HG02571 (cell line): ENCODE data around the gene EML6.
A peak's percentile ranks its signal among the peaks of the same experiment; 100 is the strongest.
"Not testable (repeated sequence)": the region's sequence is repeated elsewhere in the genome, so short reads cannot be mapped to it uniquely, and the experiment has no call there.

Source experiments
- ATAC-seq: cut with Tn5 transposase; IDR thresholded peaks from one replicate; pipeline ENCODE4 v1.9.1; 2021; ENCODE audit warnings: mild to moderate bottlenecking, moderate library complexity; ENCODE audit not compliant: unreplicated experiment

EML6 gene

GRCh38 chr2:54723131-54723995, at the start of gene EML6:
TSS of gene EML6 (plus strand) at chr2:54723662. CDS start at chr2:54725062, 1,400 bp downstream.
- peak; percentile 97 for ATAC-seq

DNA sequence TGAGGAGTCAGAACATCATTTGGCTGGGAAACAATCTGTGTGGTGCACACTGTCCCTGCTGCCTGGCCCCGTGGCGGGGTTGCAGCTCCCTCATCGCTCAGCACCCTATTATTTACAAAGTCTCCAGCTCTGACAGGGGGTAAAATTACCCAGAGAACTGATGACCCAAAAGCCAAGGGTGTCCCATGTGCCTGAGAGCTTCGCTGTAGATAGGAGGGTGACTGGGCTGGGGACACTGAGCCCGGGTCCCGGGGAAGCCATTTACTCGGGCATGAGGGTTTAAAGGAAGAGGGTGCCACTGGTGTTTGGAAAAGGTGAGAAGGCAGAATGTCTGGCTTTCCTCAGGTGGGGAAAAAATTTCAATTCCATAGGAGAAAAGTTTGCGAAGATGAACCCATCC, 48.2 kb upstream of the EML6 start:
- no peak for ATAC-seq

DNA sequence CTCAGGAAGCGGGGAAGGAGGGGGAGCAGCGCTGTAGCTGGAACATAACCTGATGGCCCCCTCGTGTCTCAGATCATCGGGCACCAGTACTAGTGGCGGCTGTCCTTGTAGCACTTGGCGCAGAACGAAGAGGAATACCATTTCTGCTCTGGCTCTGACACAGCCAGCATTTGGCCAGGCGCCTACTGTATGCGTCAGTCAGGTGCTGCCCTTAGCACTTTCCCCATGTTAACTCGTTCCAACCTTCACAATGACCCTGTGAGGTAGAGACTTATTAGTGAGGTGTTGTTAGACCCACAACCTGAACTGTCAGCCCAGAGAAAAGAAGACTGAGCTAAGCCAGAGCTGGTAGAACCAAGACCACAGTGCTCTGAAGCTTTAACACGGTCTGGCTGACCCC, 47.7 kb upstream of the EML6 start:
- no peak for ATAC-seq

DNA sequence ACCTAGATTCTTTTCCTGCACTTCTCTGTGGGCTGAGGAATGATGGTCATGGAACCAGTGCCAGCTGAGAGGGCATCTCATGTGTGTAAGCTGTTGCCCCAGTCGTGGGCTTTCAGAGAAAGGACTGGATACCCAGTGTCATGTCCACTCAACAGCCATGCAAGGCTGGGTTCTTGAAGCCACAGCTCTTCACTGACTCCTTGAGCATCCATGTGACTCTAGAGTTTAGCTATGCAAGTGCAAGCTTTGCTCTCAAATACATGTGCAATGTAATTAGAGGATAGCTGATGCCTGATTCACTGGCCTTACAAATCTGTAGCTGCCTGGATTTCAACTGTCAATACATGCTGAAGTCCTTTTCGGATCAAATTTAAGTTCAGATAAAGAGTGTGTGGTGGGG, 46.8 kb upstream of the EML6 start:
- ATAC-seq, result no peak

DNA sequence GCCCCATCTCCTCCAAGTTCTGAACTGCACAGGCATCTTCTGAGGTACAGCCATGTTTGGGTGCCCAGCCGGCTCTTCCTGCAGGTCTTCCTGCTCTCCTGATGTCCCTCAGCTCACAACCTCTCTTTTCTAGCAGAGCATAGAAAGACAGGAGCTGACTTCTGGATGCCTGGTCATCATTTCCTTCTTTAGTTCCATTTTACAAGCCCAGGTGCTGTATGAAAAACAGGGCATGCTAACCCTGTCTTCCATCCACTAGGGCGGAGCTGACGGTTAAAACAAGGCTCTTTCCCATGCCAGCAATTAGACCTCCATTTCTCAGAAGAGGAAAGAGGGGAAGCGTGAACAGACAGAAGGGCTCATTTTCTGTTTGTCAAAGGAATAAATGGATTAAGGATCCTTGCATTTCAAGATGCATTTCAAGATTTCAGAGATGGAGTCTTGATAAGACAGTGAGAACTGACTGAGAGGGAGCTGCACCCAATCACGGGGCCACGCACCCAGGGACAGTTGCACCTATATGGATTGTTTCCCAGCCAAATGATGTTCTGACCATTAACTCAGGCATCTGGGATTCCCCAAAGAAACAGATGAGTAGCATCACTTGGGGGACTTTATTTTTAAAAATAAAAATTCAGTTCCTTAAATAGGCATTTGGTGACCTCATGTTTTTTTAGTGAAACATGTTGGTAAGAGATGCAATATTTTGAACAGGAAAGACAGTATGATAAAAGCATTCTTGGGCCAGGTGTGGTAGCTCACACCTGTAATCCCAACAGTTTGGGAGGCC, 45.8 kb upstream of the EML6 start:
- no peak for ATAC-seq

- no peak for ATAC-seq
Measured at GRCh38 chr2:54678719-54679118, 44.7 kb upstream of the EML6 start.

- ATAC-seq, result peak; percentile 62
Measured at GRCh38 chr2:54680397-54681041, 42.9 kb upstream of the EML6 start.

DNA sequence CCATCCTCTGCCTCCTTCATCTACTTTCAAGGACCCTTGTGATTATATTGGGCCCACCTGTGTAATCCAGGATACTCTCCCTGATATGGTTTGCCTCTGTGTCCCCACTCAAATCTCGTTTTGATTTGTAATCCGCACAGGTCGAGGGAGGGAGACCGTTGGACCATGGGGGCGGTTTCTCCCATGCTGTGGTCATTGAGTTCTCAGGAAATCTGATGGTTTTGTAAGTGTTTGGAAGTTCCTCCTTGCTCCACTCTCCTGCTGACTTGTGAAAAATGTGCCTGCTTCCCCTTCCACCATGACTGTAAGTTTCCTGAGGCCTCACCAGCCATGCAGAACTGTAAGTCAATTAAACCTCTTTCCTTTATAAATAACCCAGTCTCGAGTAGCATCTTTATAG, 42.0 kb upstream of the EML6 start:
- no peak for ATAC-seq

DNA sequence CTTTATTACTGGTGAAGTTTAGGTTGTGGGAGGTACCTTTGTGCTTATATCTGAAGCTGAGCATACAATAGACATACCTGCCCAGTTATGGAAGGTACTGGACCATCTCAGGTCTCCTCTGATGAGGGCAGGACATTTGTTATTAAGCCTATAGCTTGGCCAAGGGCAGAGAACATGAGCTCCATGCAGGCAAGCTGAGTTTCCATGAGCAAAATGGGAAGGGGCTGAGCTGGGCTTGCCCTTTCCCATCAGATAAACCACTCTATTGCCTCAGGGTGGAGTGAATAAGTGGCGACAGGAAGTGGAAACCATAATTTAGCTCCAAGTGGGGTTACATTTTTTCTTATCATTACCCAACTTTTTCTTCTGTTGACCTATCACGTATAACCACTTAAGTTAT, 39.9 kb upstream of the EML6 start:
- no peak for ATAC-seq

DNA sequence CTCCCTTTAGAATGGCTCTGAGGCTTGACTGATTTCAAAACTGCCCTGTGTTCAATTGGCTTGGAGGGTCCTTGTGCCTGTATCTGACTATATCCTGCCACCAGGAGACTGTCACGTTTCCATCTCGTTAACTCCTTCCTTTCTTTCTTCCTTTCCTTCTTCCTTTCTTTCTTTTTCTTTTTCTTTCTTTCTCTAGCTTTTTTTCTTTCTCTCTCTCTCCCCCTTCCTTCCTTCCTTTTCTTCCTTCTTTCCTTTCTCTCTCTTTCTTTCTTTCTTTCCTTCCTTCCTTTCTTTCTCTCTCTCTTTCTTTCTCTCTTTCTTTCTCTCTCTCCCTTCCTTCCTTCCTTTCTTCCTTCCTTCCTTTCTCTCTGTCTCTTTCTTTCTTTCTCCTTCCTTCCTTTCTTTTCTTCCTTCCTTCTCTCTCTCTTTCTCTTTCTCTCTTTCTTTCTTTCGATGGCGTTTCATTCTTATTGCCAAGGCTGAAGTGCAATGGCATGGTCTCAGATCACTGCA, 38.1 kb upstream of the EML6 start:
- ATAC-seq, result no peak

DNA sequence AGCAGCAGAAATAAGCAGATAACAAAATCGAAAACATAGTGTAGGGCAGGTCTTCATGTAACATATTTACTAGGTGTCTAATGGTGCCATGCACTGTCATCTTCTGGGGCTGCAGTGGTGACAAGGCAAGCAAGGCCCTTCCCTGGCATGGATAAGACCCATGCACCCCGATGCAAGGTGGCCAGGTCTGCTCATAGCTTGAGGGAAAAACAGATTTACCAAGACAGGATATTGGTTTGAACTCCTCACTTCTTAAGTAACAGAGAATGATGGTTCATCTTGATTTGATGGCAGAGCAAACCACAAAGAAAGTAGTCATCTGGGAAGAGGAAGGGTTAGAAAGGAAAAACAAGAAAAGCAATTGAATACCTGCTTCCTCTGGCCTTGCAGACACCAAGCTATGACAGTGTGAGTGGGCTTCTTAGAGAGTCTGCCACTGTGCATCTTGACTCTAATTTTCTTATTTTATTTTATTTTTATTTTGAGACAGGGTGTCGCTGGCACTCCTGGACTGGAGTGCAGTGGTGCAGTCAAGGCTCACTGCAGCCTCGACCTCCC, 35.8 kb upstream of the EML6 start:
- ATAC-seq, result no peak

- no peak for ATAC-seq
Measured at GRCh38 chr2:54691445-54692135, 31.9 kb upstream of the EML6 start.

- no peak for ATAC-seq
Measured at GRCh38 chr2:54692556-54692955, 30.9 kb upstream of the EML6 start.

DNA sequence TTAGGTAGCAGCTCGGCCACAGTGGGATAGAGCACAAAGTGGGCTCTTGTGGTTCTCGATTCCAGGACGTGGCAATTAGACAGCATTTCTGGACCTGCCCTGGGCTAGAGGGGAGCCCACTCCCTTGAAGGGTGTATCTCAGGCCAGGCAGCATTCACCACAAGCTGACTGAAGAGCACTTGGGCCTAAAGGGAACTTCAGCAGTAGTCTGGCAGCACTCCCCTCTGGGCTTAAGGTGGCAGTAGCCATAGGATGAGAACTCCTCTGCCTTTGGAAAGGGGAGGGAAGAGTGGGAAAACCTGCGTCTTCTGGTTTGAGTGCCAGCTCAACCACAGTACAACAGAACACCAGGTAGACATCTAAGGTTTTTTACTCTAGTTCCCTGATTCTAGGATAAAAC, 28.1 kb upstream of the EML6 start:
- ATAC-seq, result no peak

GRCh38 chr2:54697934-54698333, 25.5 kb upstream of the EML6 start:
- no peak for ATAC-seq

DNA sequence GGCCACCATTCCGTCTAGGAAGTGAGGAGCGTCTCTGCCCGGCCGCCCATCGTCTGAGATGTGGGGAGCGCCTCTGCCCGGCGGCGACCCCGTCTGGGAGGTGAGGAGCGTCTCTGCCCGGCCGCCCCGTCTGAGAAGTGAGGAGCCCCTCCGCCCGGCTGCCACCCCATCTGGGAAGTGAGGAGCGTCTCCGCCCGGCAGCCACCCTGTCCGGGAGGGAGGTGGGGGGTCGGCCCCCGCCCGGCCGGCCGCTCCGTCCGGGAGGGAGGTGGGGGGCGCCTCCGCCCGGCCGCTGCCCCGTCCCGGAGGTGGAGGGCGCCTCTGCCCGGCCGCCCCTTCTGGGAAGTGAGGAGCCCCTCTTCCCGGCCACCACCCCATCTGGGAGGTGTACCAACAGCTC, 24.5 kb upstream of the EML6 start:
- not testable (repeated sequence) for ATAC-seq

DNA sequence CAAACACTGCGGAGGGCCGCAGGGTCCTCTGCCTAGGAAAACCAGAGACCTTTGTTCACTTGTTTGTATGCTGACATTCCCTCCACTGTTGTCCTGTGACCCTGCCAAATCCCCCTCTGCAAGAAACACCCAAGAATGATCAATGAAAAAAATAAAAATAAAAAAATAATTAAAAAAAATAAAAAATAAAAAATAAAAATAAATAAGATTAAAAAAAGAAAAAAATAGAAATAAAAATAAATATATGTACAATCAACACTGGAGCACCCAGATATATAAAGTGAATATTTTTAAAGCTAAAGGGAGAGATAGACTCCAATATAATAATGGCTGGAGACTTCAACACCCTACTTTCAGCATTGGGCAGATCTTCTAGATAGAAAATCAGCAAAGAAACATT, 23.8 kb upstream of the EML6 start:
- ATAC-seq, result no peak

GRCh38 chr2:54701029-54701428, 22.4 kb upstream of the EML6 start:
- no peak for ATAC-seq

DNA sequence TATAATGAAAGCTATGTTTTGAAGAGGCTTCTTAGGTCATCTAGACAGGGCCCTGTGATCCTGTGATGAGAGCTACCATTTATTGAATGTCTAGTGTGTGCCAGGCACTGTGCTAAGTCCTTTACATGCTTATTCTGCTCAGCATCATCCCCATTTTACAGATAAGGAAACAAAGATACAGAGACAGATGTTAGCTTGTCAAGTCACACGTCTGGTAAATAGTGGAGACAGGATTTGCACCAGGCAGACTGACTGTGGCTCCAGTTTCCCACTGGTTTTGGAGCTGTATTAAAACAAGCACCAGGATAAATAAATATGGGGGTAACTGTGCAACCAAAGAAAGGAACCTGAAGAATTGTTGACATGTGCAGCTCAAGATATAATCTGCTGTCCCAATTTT, 19.2 kb upstream of the EML6 start:
- no peak for ATAC-seq
